ENCODE measurements around the gene ARF1.

The ARF1 gene

GRCh38 chr1:228082918-228083870, 686 bp downstream of the ARF1 start:
- peak overlapping the region; percentile 85 for H3K27ac ChIP-seq
- CTCF ChIA-PET: interaction anchor here (0.6 to 0.7 kb wide), 3 partner anchors 84 to 418 kb away, joined by 3 read pairs; no protein-coding TSS in a partner anchor
- no peak for DNase-seq (ENCODE audit: low spot score)
- no peak for TF ChIP-seq CTCF (conservative IDR thresholded peaks at IDR 0.05; ENCODE audit: low read depth)
- POLR2A ChIA-PET (ENCODE audit: low non-redundant PET): no interaction called here

DNA sequence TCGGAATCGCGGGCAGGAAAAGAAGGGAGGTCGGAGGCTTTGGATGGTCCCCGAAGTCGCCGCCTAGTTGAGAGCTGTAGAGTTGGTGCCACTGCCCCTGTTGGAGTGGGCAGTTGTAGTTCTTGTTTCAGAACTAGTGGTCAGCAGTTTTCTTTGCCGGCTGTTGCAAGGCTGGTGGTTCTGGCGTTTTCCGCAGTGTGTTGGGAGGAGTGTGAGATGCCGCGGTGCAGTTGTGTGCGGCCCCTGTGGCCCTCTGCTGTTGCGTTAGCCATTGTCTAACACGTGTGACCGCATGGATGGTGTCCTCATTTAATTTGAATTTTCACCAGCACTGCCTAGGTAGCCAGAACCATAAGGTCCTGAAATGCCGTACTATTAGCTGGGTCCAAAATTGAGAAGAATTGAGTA, 1.4 kb downstream of the ARF1 start:
- no peak for TF ChIP-seq CTCF (conservative IDR thresholded peaks at IDR 0.05; ENCODE audit: low read depth)
- CTCF ChIA-PET: interaction anchor here (0.6 to 1.1 kb wide), 3 partner anchors 84 to 417 kb away, joined by 3 to 4 read pairs (median 3); no protein-coding TSS in a partner anchor

GRCh38 chr1:228084325-228084724, 1.8 kb downstream of the ARF1 start:
- DNase-seq (ENCODE audit: low spot score): no peak
- CTCF ChIA-PET: interaction anchor here (0.6 to 1.1 kb wide), 3 partner anchors 24 to 417 kb away, joined by 3 to 4 read pairs (median 3); no protein-coding TSS in a partner anchor
- no peak for TF ChIP-seq CTCF (conservative IDR thresholded peaks at IDR 0.05; ENCODE audit: low read depth)
- POLR2A ChIA-PET (ENCODE audit: low non-redundant PET): no interaction called here
- peak overlapping the region; percentile 85 for H3K27ac ChIP-seq

More for the DNA sequence above, 1.4 kb downstream of the ARF1 start:
- no peak for DNase-seq (ENCODE audit: low spot score)
- H3K27ac ChIP-seq: peak overlapping the region; percentile 85
- POLR2A ChIA-PET (ENCODE audit: low non-redundant PET): no interaction called here

- ChIA-PET POLR2A (ENCODE audit: low non-redundant PET) (no interaction called here), CTCF (interaction anchor here (1.1 kb wide), 2 partner anchors 25 to 85 kb away, joined by 3 to 4 read pairs; no protein-coding TSS in a partner anchor)
- no peak for DNase-seq (ENCODE audit: low spot score)
- no peak for TF ChIP-seq CTCF (conservative IDR thresholded peaks at IDR 0.05; ENCODE audit: low read depth)
- H3K27ac ChIP-seq: peak overlapping the region; percentile 81
Observed at GRCh38 chr1:228084797-228085196, 2.3 kb downstream of the ARF1 start.

GRCh38 chr1:228085287-228085951, 2.9 kb downstream of the ARF1 start:
- DNase-seq (ENCODE audit: low spot score): no peak
- POLR2A ChIA-PET (ENCODE audit: low non-redundant PET): no interaction called here
- CTCF ChIA-PET: interaction anchor here (1.1 kb wide), 1 partner anchor 25 kb away, joined by 3 read pairs; no protein-coding TSS in a partner anchor
- no peak for TF ChIP-seq CTCF (conservative IDR thresholded peaks at IDR 0.05; ENCODE audit: low read depth)
- peak overlapping the region; percentile 81 for H3K27ac ChIP-seq

DNA sequence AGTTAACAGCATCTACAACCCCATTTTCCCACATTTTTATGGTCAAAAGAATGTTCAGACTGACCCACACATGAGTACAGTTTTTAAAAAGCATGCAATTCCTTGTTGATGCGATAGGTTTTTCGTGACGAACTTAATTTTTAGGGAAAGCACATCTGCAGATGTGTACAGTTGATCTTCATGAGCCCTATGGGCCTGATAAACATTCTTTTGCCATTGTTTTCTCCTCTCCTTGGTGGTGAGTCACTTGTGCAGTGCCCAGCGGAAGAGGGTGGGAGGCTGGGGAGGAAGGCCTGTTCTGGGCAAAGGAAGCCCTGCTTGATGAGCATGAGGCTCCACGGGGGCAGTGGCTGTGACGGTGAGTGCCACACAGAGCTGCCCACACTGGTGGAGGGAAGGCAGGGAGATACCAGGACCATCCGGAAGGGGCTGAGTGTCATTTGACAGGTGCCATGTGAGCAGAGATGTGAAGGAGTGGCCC, 5.3 kb downstream of the ARF1 start:
- ChIA-PET CTCF (no interaction called here), POLR2A (ENCODE audit: low non-redundant PET) (no interaction called here)
- TF ChIP-seq CTCF (conservative IDR thresholded peaks at IDR 0.05; ENCODE audit: low read depth): no peak
- peak overlapping the region; percentile 69 for H3K27ac ChIP-seq
- DNase-seq (ENCODE audit: low spot score): peak; percentile 78
